Neuronal stem cell (in vitro differentiated cells): ENCODE measurements around the gene COPG2. TPM values are rescaled to one million over a fixed set of nuclear protein-coding genes. Genes with fewer than 3 reads are reported as not detected.
A peak's percentile ranks its signal among the peaks of the same experiment; 100 is the strongest.

Source experiments
- DNase-seq: peaks from one replicate; pipeline ENCODE4 v3.0.0-alpha.2; 2013; ENCODE audit warnings: low spot score
- H2AFZ ChIP-seq: one replicate; pipeline ENCODE4 v1.6.1; 2013; ENCODE audit warnings: mild to moderate bottlenecking, low read length, inconsistent platforms
- H2AK5ac ChIP-seq: 2 replicates; pipeline ENCODE4 v1.6.1; 2013; ENCODE audit warnings: low read depth, mild to moderate bottlenecking, inconsistent platforms, low read length, moderate library complexity, mixed read lengths
- H2BK120ac ChIP-seq: 2 replicates; pipeline ENCODE4 v1.6.1; 2013; ENCODE audit warnings: low read depth, mild to moderate bottlenecking, inconsistent platforms, low read length, moderate library complexity, mixed read lengths
- H2BK12ac ChIP-seq: one replicate; pipeline ENCODE4 v1.6.1; 2013; ENCODE audit warnings: low read length, inconsistent platforms
- H2BK15ac ChIP-seq: 2 replicates; pipeline ENCODE4 v1.6.1; 2013; ENCODE audit warnings: mild to moderate bottlenecking, low read length, inconsistent platforms, mixed read lengths
- H2BK5ac ChIP-seq: one replicate; pipeline ENCODE4 v1.6.1; 2013; ENCODE audit warnings: inconsistent platforms, mild to moderate bottlenecking, low read length, moderate library complexity
- H3K14ac ChIP-seq: one replicate; pipeline ENCODE4 v1.6.1; 2013; ENCODE audit warnings: low read length, inconsistent platforms
- H3K18ac ChIP-seq: 2 replicates; pipeline ENCODE4 v1.6.1; 2013; ENCODE audit warnings: low read length, inconsistent platforms
- H3K23ac ChIP-seq: 2 replicates; pipeline ENCODE4 v1.6.1; 2013; ENCODE audit warnings: low read depth, mild to moderate bottlenecking, mixed read lengths, low read length, inconsistent platforms; ENCODE audit not compliant: poor library complexity
- H3K27ac ChIP-seq: replicated peaks from 3 replicates; pipeline ENCODE4 v1.5.1; 2013; ENCODE audit warnings: low read length, inconsistent platforms
- H3K27me3 ChIP-seq, 3 experiments: 2 replicates each; pipeline ENCODE4 v1.6.1; 2013; ENCODE audit warnings: low read length in 3 of 3, mild to moderate bottlenecking in 2 of 3, inconsistent platforms in 1 of 3, low read depth in 1 of 3, mixed read lengths in 1 of 3, moderate library complexity in 1 of 3; ENCODE audit not compliant: control insufficient read depth in 3 of 3, insufficient read depth in 3 of 3
- H3K36me3 ChIP-seq, 2 donors: replicated peaks in 1 of 2; 2 replicates each; pipeline ENCODE4 v1.6.1; 2013; ENCODE audit warnings: low read length in 2 of 2; ENCODE audit not compliant: control insufficient read depth in 2 of 2, insufficient read depth in 2 of 2
- H3K4ac ChIP-seq: 2 replicates; pipeline ENCODE4 v1.6.1; 2013; ENCODE audit warnings: inconsistent platforms, mild to moderate bottlenecking, low read length, moderate library complexity
- H3K4me1 ChIP-seq, 2 donors: 1 replicate in 1 of 2; 2 replicates in 1 of 2; pipeline ENCODE4 v1.6.1; 2013; ENCODE audit warnings: low read length in 2 of 2, low read depth in 1 of 2; ENCODE audit not compliant: control insufficient read depth in 2 of 2, insufficient read depth in 1 of 2
- H3K4me2 ChIP-seq: one replicate; pipeline ENCODE4 v1.6.1; 2013; ENCODE audit warnings: mild to moderate bottlenecking, low read length, inconsistent platforms; ENCODE audit not compliant: insufficient read depth, poor library complexity, severe bottlenecking
- H3K4me3 ChIP-seq, 2 donors: 2 replicates each; pipeline ENCODE4 v1.5.1; 2013; ENCODE audit warnings: low read length in 2 of 2, mild to moderate bottlenecking in 2 of 2, inconsistent platforms in 1 of 2, moderate library complexity in 1 of 2
- H3K79me1 ChIP-seq: one replicate; pipeline ENCODE4 v1.6.1; 2013; ENCODE audit warnings: low read depth, mild to moderate bottlenecking, inconsistent platforms, low read length, moderate library complexity
- H3K9ac ChIP-seq: one replicate; pipeline ENCODE4 v1.6.1; 2013; ENCODE audit warnings: mild to moderate bottlenecking, low read depth, low read length, inconsistent platforms; ENCODE audit not compliant: poor library complexity
- H3K9me3 ChIP-seq, 2 donors: replicated peaks in 1 of 2; 2 replicates each; pipeline versions ENCODE3 to v1.6.1; 2013; ENCODE audit warnings: low read length in 2 of 2, mild to moderate bottlenecking in 2 of 2, inconsistent platforms in 1 of 2, low read depth in 1 of 2, mixed read lengths in 1 of 2, moderate library complexity in 1 of 2; ENCODE audit not compliant: control insufficient read depth in 2 of 2, insufficient read depth in 1 of 2
- H4K8ac ChIP-seq: one replicate; pipeline ENCODE4 v1.6.1; 2013; ENCODE audit warnings: low read depth, mild to moderate bottlenecking, inconsistent platforms, low read length, moderate library complexity
- H4K91ac ChIP-seq: one replicate; pipeline ENCODE4 v1.6.1; 2013; ENCODE audit warnings: low read length, low read depth, mild to moderate bottlenecking, inconsistent platforms; ENCODE audit not compliant: poor library complexity
- WGBS, 2 donors: extraction: QIAGEN DNeasy Blood & Tissue Kit; methylation state at CpG; one replicate each; pipeline ENCODE4 v1.1.7; 2013; ENCODE audit warnings: missing lambda C conversion rate in 2 of 2, mixed read lengths in 1 of 2; ENCODE audit not compliant: insufficient read length in 2 of 2, insufficient replicate concordance in 1 of 2; ENCODE audit errors: extremely low coverage in 2 of 2; 5-methylcytosine and 5-hydroxymethylcytosine counted together
- small RNA-seq: library from polyadenylated mRNA; stranded (forward); fragments of <200 nt; extraction: miRNeasy Mini kit (QIAGEN cat#:217004); gene quantifications from one replicate; pipeline ENCODE3, GENCODE V24; 2013; ENCODE audit not compliant: insufficient read depth

The COPG2 gene

GRCh38 chr7:130458257-130458656, 210.3 kb downstream of the COPG2 start:
- no peak overlapping the region for H3K18ac ChIP-seq
- H3K14ac ChIP-seq = no peak overlapping the region
- no peak overlapping the region for H2BK5ac ChIP-seq
- H3K27ac ChIP-seq = no peak overlapping the region
- H2BK12ac ChIP-seq = no peak overlapping the region
- H3K27me3 ChIP-seq = no peaks in the 10 kb centered on the region
- no peak overlapping the region for H2BK120ac ChIP-seq
- H3K4me2 ChIP-seq = no peak overlapping the region
- no peak for DNase-seq
- no peak overlapping the region for H4K91ac ChIP-seq
- H3K4me1 ChIP-seq = no peaks in the 10 kb centered on the region
- H2BK15ac ChIP-seq = no peak overlapping the region
- no peak overlapping the region for H3K9ac ChIP-seq
- no peak overlapping the region for H4K8ac ChIP-seq
- no peak overlapping the region for H2AFZ ChIP-seq
- no peak overlapping the region for H3K4ac ChIP-seq
- H3K4me3 ChIP-seq = no peak overlapping the region
- H3K9me3 ChIP-seq = peaks cover 0 to 25% of the 10 kb centered on the region in 2 donors
- no peaks in the 10 kb centered on the region for H3K36me3 ChIP-seq
- no peak overlapping the region for H3K23ac ChIP-seq
- no peak overlapping the region for H2AK5ac ChIP-seq
- WGBS, 2 donors = no CpG with 5 or more reads among the region's 2 CpGs
- no peaks in the 10 kb centered on the region for H3K79me1 ChIP-seq

Small RNA genes within 50 kb of the gene (small RNA-seq; reads per million reads assigned to genes)
- not detected for gene MIR335
- not detected for gene RF02148
- not detected for gene RF02149
- not detected for gene RF02150
- 7.1 reads per million, percentile 39 among the genes with 10 or more reads in this experiment for gene RNA5SP246
